GM23248 (cell line): ENCODE results near the gene FFAR2.

Experiments used
- EZH2 ChIP-seq: fragments of 200-600 bp; sonication (generic); IDR thresholded peaks from 2 replicates; pipeline ENCODE4 v1.6.1; 2018; ENCODE audit warnings: antibody characterized with exemption, mild to moderate bottlenecking; ENCODE audit not compliant: insufficient read depth, poor library complexity, severe bottlenecking
- EZH2phosphoT487 ChIP-seq: fragments of 200-600 bp; sonication (generic); IDR thresholded peaks from 2 replicates; pipeline ENCODE4 v1.6.1; 2018; ENCODE audit warnings: antibody characterized with exemption, moderate library complexity, mild to moderate bottlenecking, low read depth; ENCODE audit not compliant: insufficient read depth

- TF ChIP-seq EZH2 = no peak
- TF ChIP-seq EZH2phosphoT487 = no peak
Measured at GRCh38 chr19:35438527-35438926, 9.5 kb upstream of the FFAR2 start.
